Heart right ventricle (tissue), 16 donors: ENCODE measurements around the gene LRMDA. TPM values are rescaled to one million over a fixed set of nuclear protein-coding genes. Genes with fewer than 3 reads are reported as not detected.
"Not testable (repeated sequence)": the region's sequence is repeated elsewhere in the genome, so short reads cannot be mapped to it uniquely, and the experiment has no call there.

Experiments
- ATAC-seq, 8 donors: fragments of 200-7000 bp; cut with Tn5 transposase; one replicate each; pipeline ENCODE4 v1.9.1; 2020; ENCODE audit warnings: mild to moderate bottlenecking in 8 of 8, moderate library complexity in 8 of 8, moderate number of reproducible peaks in 1 of 8
- DNase-seq, 2 donors: peaks; one replicate each; pipeline ENCODE4 v3.0.0-alpha.2; 2020
- H3K27ac ChIP-seq, 10 donors: fragments of 200-600 bp; sonication (generic) in 2 of 10; one replicate each; pipeline versions ENCODE4 v1.5.0 to v1.8.0; 2020 to 2022; ENCODE audit warnings: mild to moderate bottlenecking in 3 of 10
- H3K27me3 ChIP-seq, 7 donors: fragments of 200-600 bp; one replicate each; pipeline ENCODE4 v1.8.0; 2021 to 2022; ENCODE audit warnings: mild to moderate bottlenecking in 2 of 7
- H3K36me3 ChIP-seq, 9 donors: fragments of 200-600 bp; sonication (generic) in 1 of 9; one replicate each; pipeline versions ENCODE4 v1.5.0 to v1.8.0; 2020 to 2022; ENCODE audit warnings: mild to moderate bottlenecking in 2 of 9
- H3K4me1 ChIP-seq, 9 donors: fragments of 200-600 bp; sonication (generic) in 1 of 9; one replicate each; pipeline versions ENCODE4 v1.5.0 to v1.8.0; 2020 to 2022; ENCODE audit warnings: mild to moderate bottlenecking in 4 of 9
- H3K4me3 ChIP-seq, 10 donors: fragments of 200-600 bp; sonication (generic) in 2 of 10; one replicate each; pipeline versions ENCODE4 v1.5.0 to v1.8.0; 2020 to 2022; ENCODE audit warnings: mild to moderate bottlenecking in 7 of 10, moderate library complexity in 2 of 10
- H3K9me3 ChIP-seq, 11 donors: fragments of 200-600 bp in 10 of 11; sonication (generic) in 2 of 11; one replicate each; pipeline versions ENCODE4 v1.5.0 to v1.8.0; 2013 to 2022; ENCODE audit warnings: mild to moderate bottlenecking in 2 of 11, control low read depth in 1 of 11, moderate library complexity in 1 of 11
- WGBS, 2 donors: extraction: QIAGEN DNeasy Blood & Tissue Kit; methylation state at CpG; one replicate each; pipeline ENCODE4 v1.1.7; 2013; ENCODE audit warnings: inconsistent platforms in 1 of 2; 5-methylcytosine and 5-hydroxymethylcytosine counted together
- intact Hi-C, 10 donors: fragments of 100-400 bp; cut with DNase I; formaldehyde crosslinking; loops; one replicate each; pipeline versions ENCODE4 v1.11.1 to v1.14.2; 2022
- polyA plus RNA-seq, 2 donors: library from polyadenylated mRNA; stranded (reverse); fragments of 200-250 nt; gene quantifications; one replicate each; pipeline ENCODE4 v1.2.3, GENCODE V29; 2013
- total RNA-seq, 10 donors: library from RNA; stranded (reverse); fragmentation: NEBNext Ultra II Directional in 3 of 10; extraction: Animal tissue kit (Norgen Biotek cat#: 25700) in 3 of 10; gene quantifications; one replicate each; pipeline versions ENCODE4 v1.2.1 to v1.2.4, GENCODE V29; 2021 to 2023
- TF ChIP-seq, protein P1 (sequence below), 9 donors: fragments of 200-600 bp; sonication (generic) in 2 of 9; IDR thresholded peaks; one replicate each; pipeline versions ENCODE4 v1.5.0 to v1.8.0; 2021 to 2022; ENCODE audit warnings: antibody characterized with exemption in 9 of 9, mild to moderate bottlenecking in 5 of 9, moderate library complexity in 1 of 9
- donor health status: Arrhythmogenic right ventricular cardiomyopathy.
- donor health status: ischemic (EF 13 %, LVEDD 7.1; RV severe dilation, severe dysfunction).
- donor health status: healthy with polysubstance abuse.
- donor health status: DM: no; HTN: yes; CAD: no.
- donor health status: DM: no; HTN: no; CAD: no.
- donor health status: ischemic (EF 25% LVEDD 6.9; RV normal size, moderate dysfunction).
- donor health status: ischemic (EF 25% LVEDD 5.7; RV mildly dilated, moderate dysfunction).
- donor health status: healthy.
- donor health status: DM: yes; HTN: yes; CAD: no.
- donor health status: Ischemic cardiomyopathy.
- donor health status: ischemic (EF 35%, LVEDD 5.7; RV mildly dilated, moderate dysfunction).
- donor health status: nonischemic (EF 11% LVEDD 7.7; RV severe dilation, severe dysfunction).
- donor health status: DM: yes; HTN: yes; CAD: no.
- donor health status: PGD.
- donor health status: ischemic (EF 29% LVEDD 5.4; RV normal size, mild dysfunction).
- donor health status: nonischemic (EF 23%, LVEDD 6.1; RV moderate dilation, normal function).

Gene LRMDA
- total and polyA plus RNA-seq, 12 donors = 4.0 to 59.8 (median 12.7) TPM

DNA sequence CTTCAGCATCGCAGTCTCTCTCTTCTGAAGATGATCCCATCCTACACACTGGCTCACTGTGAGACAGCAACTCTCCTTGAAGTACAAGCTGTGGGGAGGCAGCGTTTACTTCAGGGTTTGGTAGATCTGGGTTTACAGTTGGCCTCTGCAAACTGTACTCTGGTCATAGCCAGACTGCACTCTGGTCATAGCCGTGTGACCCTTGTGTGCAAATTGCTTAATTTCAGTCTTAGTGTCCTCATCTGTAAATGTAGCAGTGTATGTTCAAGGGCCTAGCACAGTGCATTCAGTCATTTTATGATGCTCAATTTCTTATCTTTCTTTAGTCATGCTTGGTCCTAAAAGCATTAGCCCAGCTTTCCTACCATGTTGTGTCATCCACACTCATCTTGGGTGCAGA lies 188.2 kb downstream of the LRMDA start:
- WGBS, 2 donors = 94 to 96% methylated on average over 3 of the region's 3 CpGs

GRCh38 chr10:75620356-75620755 lies 188.9 kb downstream of the LRMDA start:
- TF ChIP-seq, protein P1, sequence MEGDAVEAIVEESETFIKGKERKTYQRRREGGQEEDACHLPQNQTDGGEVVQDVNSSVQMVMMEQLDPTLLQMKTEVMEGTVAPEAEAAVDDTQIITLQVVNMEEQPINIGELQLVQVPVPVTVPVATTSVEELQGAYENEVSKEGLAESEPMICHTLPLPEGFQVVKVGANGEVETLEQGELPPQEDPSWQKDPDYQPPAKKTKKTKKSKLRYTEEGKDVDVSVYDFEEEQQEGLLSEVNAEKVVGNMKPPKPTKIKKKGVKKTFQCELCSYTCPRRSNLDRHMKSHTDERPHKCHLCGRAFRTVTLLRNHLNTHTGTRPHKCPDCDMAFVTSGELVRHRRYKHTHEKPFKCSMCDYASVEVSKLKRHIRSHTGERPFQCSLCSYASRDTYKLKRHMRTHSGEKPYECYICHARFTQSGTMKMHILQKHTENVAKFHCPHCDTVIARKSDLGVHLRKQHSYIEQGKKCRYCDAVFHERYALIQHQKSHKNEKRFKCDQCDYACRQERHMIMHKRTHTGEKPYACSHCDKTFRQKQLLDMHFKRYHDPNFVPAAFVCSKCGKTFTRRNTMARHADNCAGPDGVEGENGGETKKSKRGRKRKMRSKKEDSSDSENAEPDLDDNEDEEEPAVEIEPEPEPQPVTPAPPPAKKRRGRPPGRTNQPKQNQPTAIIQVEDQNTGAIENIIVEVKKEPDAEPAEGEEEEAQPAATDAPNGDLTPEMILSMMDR (IDR thresholded peaks at IDR 0.05) = no peak
- Histone ChIP-seq H3K4me1 (peaks cover 0 to 29% (median 0%) of the 10 kb centered on the region in 9 donors), H3K9me3 (no peaks in the 10 kb centered on the region), H3K4me3 (no peak overlapping the region), H3K27me3 (no peaks in the 10 kb centered on the region), H3K36me3 (no peaks in the 10 kb centered on the region), H3K27ac (no peak overlapping the region)
- ATAC-seq (no peak), DNase-seq (no peak)
- intact Hi-C loops = no loop called here

More for the DNA sequence above, 188.2 kb downstream of the LRMDA start:
- Histone ChIP-seq H3K27me3 (no peaks in the 10 kb centered on the region), H3K27ac (no peak overlapping the region), H3K4me1 (peaks cover 0 to 33% (median 0%) of the 10 kb centered on the region in 9 donors), H3K4me3 (no peak overlapping the region), H3K36me3 (no peaks in the 10 kb centered on the region), H3K9me3 (no peaks in the 10 kb centered on the region)
- ATAC-seq (no peak), DNase-seq (no peak)
- TF ChIP-seq, protein P1 (IDR thresholded peaks at IDR 0.05) = no peak
- intact Hi-C loops = loop anchor here in 1 of 10 donors (10.0 kb wide), 1 partner anchor 215 kb away; the partner anchor contains the start of gene ZNF503

- intact Hi-C loops, H3K27ac ChIP-seq, H3K9me3 ChIP-seq, DNase-seq, H3K36me3 ChIP-seq, H3K4me3 ChIP-seq, ATAC-seq, H3K27me3 ChIP-seq: not testable (repeated sequence)
- H3K4me1 ChIP-seq = peaks cover 0 to 30% (median 0%) of the 10 kb centered on the region in 9 donors
- 93 to 97% methylated on average over 4 of the region's 4 CpGs for WGBS, 2 donors
Observed at GRCh38 chr10:75621003-75621402, 189.6 kb downstream of the LRMDA start.

GRCh38 chr10:75622503-75622902 lies 191.1 kb downstream of the LRMDA start:
- intact Hi-C loops = no loop called here

More at GRCh38 chr10:75622503-75622902, 191.1 kb downstream of the LRMDA start:
- no peak overlapping the region for H3K27ac ChIP-seq
- TF ChIP-seq, protein P1 (IDR thresholded peaks at IDR 0.05) = no peak
- no peak overlapping the region for H3K4me3 ChIP-seq
- no peaks in the 10 kb centered on the region for H3K9me3 ChIP-seq
- no peak for ATAC-seq
- no peaks in the 10 kb centered on the region for H3K27me3 ChIP-seq
- H3K4me1 ChIP-seq = peaks cover 0 to 21% (median 0%) of the 10 kb centered on the region in 9 donors
- DNase-seq = no peak
- WGBS, 2 donors = 96 to 97% methylated on average over 1 of the region's 1 CpG
- no peaks in the 10 kb centered on the region for H3K36me3 ChIP-seq
